ENCODE data around the gene CHCHD4. TPM values are rescaled to one million over a fixed set of nuclear protein-coding genes. Genes with fewer than 3 reads are reported as not detected.

The CHCHD4 gene
- total and polyA plus RNA-seq, 2 of the 8 experiments (the other 6 are each of a cell fraction or from before 2014, with no cell fraction given): 15.0 to 22.3 TPM

- TF ChIP-seq CHD7 (IDR thresholded peaks at IDR 0.05; ENCODE audit: insufficient replicate concordance, low read length) (no peak), SP2 (IDR thresholded peaks at IDR 0.05; ENCODE audit: low read length) (no peak), BCL11A (IDR thresholded peaks at IDR 0.05; ENCODE audit: low read depth in 2 of 2, low read length in 2 of 2) (no peak), KDM1A (IDR thresholded peaks at IDR 0.05; ENCODE audit: borderline replicate concordance, low read length) (no peak), HDAC2 (IDR thresholded peaks at IDR 0.05; ENCODE audit: borderline replicate concordance in 1 of 2, low read depth in 2 of 2, low read length in 2 of 2) (no peak), CBX5 (IDR thresholded peaks at IDR 0.05; ENCODE audit: low read depth, low read length) (no peak), BACH1 (IDR thresholded peaks at IDR 0.05; ENCODE audit: low read length) (no peak), POLR2A (IDR thresholded peaks at IDR 0.05; ENCODE audit: control extremely low read depth in 1 of 2, low read depth in 2 of 2, low read length in 2 of 2) (no peak), JUND (IDR thresholded peaks at IDR 0.05; ENCODE audit: low read length) (no peak), TBP (IDR thresholded peaks at IDR 0.05; ENCODE audit: low read depth, low read length) (no peak), KDM5A (IDR thresholded peaks at IDR 0.05; ENCODE audit: low read length) (no peak), SIX5 (IDR thresholded peaks at IDR 0.05; ENCODE audit: low read depth, low read length) (no peak)
Measured at GRCh38 chr3:14156843-14157561, 32.3 kb upstream of the CHCHD4 start (continued).

All from H1 (cell line).